Effector CD4-positive, alpha-beta T cell (primary cell): Measurements from ENCODE around the gene TGFB1I1.
A peak's percentile ranks its signal among the peaks of the same experiment; 100 is the strongest.
"Not testable (repeated sequence)": the region's sequence is repeated elsewhere in the genome, so short reads cannot be mapped to it uniquely, and the experiment has no call there.

Experiments
- DNase-seq: peaks from one replicate; pipeline ENCODE4 v3.0.0-alpha.2; 2020

TGFB1I1 gene

DNA sequence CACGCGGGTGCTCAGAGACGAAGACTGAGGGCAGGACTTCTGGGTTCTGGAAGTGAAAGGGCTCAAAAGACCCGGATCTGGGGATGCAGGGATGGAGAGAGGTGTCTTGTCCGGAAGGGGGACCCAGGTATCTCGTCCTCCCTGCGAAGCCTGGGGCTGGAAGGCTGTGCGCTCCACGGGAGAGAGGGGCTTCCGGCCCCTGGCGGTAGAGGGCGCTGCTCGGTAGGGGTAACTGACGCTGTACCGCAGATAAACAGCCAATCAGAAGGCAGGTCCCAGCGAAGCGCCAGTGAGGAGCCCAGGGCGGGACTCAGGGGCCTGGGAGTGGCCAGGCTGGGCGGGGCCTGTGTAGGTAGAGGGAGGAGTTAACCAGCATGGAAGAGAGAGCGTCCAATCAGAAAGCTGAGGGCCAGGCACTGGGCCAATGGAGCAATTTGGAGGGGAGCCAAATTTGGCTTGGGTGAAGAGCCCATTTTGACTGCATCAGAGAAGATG, 804 bp downstream of the TGFB1I1 start:
- no peak for DNase-seq

DNA sequence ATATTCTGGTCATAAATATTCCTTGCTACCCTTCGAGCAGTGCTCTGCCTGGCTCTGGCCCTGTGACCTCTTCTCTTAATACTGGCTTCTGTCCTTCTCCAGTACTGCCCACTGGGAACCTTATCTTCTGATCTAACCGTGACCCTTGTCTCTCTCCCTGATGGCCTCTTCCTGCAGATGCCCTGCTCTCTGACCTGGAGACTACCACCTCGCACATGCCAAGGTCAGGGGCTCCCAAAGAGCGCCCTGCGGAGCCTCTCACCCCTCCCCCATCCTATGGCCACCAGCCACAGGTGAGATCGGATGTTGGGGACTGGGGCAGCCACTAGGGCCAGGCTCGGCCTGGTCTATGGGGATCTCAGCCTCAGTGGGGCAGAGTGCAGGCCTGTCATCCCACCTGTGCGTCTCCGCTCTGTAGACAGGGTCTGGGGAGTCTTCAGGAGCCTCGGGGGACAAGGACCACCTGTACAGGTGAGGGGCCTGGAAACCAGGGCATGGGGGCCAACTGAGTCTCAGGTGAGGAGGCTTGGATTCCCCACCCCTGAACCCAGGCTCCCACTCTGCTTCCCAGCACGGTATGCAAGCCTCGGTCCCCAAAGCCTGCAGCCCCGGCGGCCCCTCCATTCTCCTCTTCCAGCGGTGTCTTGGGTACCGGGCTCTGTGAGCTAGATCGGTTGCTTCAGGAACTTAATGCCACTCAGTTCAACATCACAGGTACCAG, 1.5 kb downstream of the TGFB1I1 start:
- DNase-seq: no peak

DNA sequence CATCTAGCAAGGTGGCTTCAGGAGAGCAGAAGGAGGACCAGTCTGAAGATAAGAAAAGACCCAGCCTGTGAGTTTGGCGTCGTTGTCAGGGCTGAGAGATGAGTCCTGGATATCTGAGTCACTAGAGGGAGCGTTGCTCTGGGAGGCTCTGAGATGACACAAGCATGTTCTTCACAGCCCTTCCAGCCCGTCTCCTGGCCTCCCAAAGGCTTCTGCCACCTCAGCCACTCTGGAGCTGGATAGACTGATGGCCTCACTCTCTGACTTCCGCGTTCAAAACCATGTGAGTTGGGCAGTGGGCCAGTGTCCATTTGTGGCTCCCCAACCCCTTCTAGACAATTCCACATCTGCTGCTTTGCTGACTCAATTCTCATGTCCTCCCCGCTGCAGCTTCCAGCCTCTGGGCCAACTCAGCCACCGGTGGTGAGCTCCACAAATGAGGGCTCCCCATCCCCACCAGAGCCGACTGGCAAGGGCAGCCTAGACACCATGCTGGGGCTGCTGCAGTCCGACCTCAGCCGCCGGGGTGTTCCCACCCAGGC, 2.3 kb downstream of the TGFB1I1 start:
- no peak for DNase-seq

DNA sequence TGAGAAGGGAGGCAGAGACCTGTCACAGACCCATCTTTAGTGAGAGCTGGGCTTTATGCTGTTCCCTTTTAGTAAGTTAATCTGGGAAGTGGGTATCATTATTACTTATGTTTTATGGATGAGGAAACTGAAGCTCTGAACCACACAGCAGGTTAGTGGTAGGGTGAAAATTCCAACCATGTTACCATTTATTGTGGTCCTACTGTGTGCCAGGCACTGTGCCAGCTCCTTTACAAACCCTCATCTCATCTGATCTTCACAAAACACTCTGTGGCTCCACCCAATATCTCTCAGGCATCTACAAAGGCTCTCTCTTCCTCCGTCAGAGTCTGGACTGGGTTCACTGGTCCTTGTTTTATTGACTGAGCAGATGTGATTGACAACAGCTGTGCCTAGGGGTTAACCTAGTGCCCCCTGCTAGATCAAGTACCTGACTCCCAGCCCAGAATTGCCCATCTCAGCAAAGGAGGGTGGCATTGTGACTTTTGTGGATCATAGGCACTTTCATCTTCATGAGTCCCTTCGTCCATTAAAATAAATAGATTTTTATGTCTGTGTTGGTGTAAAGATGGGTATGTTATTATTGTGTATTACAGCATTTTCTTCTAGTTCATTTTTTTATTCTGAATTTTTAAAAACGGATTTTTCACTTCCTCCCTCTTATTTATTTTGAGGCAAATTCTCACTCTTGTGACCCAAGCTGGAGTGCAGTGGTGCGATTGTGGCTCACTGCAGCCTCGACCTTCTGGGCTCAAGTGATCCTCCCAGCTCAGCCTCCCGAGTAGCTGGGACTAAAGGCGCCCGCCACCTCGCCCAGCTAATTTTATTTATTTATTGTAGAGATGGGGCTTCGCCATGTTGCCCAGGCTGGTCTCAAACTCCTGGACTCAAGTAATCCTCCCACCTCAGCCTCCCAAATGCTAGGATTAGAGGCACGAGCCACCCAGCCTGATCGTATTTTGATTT, 3.1 kb downstream of the TGFB1I1 start:
- DNase-seq: no peak

DNA sequence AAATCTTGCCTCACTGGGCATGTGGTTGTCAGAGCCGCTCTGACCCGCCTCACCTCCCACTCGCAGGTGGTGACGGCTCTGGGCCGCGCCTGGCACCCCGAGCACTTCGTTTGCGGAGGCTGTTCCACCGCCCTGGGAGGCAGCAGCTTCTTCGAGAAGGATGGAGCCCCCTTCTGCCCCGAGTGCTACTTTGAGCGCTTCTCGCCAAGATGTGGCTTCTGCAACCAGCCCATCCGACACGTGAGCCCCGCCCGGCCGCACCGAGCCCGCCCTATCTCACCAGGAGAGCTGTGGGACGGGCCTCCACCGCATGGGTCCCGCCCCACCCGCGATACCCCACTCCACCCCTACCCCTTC, 4.0 kb downstream of the TGFB1I1 start:
- DNase-seq: no peak

DNA sequence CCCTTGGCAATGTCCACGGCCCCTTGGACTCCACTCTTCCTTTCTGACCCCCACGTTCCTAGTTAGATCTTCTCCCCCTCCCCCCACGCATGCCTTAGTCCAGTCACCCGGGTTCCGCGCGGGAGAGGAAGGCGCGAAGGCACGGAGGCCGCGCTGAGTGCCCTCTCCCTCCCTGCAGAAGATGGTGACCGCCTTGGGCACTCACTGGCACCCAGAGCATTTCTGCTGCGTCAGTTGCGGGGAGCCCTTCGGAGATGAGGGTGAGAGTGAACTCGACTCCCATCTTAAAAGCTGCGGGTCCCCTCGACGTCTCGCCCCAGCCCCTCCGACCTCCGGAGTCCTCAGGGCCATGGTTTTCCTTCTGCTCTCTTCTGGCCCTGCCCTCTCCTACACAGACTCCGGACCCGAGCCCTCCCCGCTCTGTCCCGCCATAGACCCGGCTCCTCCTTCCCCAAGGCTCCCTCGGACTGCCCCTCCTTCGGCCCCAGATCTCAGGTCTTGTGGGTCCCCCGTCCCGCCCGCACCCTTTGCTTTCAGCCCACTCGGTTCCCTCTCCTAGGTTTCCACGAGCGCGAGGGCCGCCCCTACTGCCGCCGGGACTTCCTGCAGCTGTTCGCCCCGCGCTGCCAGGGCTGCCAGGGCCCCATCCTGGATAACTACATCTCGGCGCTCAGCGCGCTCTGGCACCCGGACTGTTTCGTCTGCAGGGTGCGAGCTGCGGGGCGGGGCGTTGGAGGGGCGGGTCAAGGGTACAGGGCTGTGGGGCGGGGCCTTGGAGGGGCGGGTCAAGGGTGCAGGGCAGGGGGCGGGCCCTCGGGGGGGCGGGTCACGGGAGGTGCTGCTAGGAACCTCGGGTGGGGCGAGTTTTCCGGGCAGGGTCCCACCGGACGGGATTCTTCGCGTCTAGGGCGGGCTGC, 4.6 kb downstream of the TGFB1I1 start:
- peak; percentile 77 for DNase-seq

DNA sequence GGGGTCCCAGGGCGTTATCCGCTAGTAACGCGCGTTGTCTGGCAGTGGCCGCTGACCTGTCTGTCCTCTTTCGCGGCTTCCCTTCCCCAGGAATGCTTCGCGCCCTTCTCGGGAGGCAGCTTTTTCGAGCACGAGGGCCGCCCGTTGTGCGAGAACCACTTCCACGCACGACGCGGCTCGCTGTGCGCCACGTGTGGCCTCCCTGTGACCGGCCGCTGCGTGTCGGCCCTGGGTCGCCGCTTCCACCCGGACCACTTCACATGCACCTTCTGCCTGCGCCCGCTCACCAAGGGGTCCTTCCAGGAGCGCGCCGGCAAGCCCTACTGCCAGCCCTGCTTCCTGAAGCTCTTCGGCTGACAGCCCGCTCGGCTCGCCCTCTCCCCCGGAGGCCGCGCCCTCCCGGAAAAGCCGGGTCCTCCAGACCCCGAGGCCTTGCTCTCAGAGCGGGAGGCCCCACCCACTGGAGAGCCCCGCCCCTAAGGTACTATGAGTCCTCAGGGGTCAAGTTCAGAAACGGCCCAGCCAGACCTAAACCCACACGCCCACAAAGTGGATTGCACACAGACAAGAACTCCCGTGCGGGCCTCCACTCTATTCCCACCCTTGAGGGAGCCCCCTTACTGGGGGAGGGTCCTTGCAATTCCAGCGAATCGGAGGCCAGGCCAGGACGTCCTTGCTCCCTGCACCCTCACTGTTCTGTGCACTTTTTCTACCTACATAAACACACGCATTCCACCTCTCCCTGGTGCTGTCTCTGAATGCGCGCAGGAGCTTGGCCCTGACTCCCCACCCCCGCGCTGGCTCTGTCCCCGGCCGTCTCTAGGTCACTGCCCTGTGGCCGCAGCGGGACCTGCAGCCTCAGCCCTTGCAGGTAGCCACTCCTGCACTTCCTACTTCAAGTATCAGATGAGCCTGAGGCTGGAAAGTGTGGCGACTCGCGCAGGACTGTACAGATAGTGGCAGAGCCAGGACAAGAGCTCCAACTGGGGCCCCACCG, 5.6 kb downstream of the TGFB1I1 start:
- DNase-seq: no peak

DNA sequence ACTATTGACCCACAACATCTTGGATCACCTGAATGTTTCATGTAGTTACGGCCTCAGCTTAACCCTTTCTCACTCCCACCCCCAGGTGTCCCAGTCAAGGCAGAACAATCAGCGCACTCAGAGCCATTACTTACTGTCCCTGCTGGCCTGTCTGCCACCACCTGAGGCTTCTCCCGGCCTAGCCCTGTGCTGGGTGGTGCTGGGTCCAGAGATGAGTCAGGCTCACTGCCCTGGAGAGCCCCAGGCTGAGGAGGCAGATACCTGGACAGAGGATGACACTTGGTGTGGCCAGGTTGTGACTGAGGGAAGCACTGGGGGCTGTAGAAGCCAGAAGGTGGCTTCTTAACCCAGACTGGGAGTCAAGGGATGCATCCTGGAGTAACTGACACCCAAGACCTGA, 7.0 kb downstream of the TGFB1I1 start:
- no peak for DNase-seq

DNA sequence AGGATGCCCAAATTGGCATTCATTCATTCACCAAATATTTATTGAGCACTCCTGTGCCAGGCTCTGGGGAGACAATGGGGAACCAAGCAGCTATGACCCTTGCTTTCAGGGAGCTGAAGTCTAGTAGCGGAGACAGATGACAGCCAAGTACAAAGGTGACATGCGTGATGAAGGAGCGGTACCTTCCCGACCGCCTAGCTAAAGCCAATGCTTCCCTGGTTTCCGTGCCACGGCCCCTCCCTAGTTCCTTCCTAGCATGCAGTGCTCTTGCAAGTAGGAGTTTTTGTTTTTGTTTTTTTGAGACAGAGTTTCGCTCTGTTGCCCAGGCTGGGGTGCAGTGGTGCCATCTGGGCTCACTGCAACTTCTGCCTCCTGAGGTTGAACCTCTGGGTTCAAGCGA, 7.8 kb downstream of the TGFB1I1 start:
- DNase-seq: no peak

DNA sequence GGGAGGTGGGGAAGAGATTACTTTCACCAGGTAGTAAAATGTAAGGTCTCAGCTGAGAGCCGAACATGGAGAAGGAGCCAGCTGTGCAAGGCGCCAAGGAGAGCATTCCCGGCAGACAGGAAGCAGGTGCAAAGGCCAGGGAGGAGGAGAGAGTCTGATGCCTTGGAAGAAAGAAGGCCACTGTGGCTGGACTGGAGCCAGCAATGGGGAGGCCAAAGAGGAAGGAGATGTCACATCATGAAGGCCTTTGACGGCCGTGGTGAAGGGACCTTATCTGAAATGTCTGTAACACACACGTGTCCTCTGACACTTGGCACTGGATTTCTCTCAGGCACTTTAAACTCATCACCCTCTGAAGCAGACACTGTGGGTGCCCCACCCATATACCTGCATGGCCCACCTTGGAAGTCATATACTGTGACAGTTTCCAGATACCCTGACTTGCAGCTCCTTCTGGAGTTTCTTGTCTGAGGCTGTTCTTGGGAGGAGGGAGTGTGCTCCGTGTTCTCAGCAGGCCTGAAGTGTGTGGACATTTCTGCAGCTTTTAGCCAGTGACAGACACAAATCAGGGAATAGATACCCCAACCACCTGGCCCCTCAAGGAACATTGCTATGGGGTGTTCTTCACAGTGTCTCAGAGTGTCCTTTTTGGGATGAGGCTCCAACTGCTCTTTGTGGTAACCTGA, 9.0 kb downstream of the TGFB1I1 start:
- DNase-seq: no peak

DNA sequence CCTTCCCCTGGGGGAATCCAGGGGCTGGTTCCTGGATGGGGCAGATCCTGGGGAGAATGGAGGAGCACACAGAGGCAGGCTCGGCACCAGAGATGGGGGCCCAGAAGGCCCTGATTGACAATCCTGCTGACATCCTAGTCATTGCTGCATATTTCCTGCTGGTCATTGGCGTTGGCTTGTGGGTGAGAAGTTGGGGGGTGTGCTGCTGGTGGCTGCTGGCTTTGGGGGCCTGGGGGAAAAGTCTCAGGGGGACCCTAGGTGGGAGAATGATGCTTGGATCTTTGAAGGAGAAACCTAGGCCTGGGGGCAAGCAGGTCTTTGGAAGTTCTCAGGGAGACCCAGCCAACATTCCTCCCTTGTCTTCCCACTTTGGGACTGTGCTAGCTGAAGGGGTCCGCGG, 11.1 kb downstream of the TGFB1I1 start, which contains the start of gene SLC5A2:
SLC5A2 (plus strand) TSS at position 43 of the 400 bp plus-strand sequence; CDS start at position 57, 14 bp downstream.
- DNase-seq: no peak

DNA sequence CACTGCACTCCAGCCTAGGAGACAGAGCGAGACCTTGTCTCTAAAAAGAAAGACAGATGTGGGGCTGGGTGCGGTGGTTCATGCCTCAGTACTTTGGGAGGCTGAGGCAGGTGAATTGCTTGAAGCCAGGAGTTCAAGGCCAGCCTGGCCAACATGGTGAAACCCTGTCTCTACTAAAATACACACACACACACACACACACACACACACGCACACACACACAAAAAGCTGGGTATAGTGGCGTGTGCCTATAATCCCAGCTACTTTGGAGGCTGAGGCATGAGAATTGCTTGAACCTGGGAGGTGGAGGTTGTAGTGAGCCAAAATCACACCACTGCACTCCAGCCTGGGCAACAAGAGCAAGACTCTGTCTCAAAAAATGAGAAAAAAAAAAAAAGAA, 12.1 kb downstream of the TGFB1I1 start:
- DNase-seq: not testable (repeated sequence)

DNA sequence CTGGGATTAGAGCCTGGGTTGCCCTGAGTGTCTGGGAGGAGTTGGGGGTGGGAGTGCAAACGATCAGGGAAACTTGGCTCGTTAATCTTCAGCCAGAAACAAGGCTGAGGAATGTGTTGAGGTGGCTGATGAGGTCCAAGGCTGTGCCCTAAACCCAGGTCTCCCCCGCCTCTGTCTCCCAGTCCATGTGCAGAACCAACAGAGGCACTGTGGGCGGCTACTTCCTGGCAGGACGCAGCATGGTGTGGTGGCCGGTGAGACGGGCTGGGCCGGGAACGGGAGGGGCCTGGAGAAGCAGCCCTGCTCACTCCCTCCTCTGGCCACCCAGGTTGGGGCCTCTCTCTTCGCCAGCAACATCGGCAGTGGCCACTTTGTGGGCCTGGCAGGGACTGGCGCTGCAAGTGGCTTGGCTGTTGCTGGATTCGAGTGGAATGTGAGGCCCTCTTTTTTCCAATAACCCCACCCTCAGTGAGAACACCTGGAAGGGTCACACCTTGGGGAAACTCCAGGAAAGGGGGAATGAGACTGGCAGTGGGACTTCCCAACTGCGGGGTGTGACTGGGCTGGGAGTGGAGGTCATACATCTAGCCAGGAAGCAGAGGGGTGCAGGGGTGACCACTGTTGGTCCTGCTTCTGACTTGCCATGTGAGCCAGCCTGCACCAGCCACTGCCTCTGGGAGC, 12.7 kb downstream of the TGFB1I1 start:
- no peak for DNase-seq

DNA sequence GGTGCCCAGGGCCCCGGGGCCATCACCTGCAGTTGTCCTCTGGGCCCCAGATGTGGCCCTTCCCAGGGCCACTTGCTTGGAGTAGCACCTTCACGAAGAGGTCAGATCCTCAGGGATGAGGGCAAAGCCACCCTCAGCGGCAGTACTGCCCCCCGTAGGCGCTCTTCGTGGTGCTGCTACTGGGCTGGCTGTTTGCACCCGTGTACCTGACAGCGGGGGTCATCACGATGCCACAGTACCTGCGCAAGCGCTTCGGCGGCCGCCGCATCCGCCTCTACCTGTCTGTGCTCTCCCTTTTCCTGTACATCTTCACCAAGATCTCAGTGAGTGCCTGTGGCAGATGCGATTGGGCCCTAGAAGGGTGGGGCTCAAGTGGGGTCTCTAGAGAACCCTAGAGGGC, 13.6 kb downstream of the TGFB1I1 start:
- DNase-seq: no peak

DNA sequence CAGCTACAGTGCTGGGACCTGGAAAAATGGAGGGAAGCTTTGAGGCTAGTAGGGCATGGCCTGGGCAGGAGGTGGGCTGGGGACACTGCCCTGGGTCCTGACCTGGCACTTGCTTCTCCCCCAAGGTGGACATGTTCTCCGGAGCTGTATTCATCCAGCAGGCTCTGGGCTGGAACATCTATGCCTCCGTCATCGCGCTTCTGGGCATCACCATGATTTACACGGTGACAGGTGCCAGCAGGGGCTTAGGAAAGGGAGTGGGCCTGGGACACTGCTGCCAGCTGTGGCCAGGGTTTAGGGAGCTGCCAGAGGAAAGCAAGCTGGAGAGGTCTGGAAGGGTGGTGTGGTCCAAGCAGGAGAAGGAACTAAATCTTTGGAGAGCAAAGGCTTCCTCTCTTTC, 14.1 kb downstream of the TGFB1I1 start:
- DNase-seq: no peak

DNA sequence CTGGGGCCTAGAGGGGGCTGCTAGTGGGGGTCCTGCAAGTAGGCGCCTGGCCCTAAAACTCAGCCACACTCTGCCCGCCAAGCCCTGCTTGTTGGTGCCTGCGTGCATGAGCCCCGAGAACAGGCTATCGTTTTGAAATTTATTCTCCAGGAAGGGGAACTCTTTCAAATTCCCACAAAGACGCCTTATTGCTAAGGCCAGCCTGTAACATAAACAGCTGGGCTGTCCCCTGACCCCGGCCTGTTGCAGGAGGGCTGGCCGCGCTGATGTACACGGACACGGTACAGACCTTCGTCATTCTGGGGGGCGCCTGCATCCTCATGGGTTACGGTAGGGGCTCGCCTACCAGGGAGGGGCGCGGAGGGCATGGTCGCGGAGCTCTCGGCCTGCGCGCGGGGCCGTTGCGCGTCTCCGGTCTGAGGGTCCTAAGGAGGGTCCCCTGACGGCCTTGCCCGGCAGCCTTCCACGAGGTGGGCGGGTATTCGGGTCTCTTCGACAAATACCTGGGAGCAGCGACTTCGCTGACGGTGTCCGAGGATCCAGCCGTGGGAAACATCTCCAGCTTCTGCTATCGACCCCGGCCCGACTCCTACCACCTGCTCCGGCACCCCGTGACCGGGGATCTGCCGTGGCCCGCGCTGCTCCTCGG, 15.2 kb downstream of the TGFB1I1 start:
- DNase-seq: no peak

DNA sequence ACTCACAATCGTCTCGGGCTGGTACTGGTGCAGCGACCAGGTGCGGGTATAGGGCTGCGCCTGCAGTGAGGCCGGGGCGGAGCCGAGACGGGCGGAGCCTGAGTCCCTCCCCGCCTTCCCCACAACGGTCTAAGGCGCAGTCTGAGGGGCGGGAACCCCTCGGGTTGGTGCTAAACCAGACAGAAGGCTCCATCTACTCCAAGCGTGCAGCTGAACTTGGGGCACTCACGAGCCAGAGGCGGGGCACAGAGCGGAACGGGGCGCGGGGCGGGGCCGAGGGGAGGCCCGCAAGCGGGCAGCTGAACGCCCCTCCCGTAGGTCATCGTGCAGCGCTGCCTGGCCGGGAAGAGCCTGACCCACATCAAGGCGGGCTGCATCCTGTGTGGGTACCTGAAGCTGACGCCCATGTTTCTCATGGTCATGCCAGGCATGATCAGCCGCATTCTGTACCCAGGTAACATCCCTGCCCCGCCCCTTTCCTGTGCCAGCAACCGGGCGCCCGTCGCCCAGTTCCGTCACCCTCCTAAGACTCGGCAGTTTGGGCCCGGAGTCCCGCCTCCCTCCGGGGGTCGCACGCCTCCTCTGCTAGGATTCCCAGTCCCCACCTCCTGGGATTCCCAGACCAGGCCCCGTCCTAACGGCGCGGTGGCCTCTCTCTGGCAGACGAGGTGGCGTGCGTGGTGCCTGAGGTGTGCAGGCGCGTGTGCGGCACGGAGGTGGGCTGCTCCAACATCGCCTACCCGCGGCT, 15.9 kb downstream of the TGFB1I1 start:
- peak; percentile 78 for DNase-seq

DNA sequence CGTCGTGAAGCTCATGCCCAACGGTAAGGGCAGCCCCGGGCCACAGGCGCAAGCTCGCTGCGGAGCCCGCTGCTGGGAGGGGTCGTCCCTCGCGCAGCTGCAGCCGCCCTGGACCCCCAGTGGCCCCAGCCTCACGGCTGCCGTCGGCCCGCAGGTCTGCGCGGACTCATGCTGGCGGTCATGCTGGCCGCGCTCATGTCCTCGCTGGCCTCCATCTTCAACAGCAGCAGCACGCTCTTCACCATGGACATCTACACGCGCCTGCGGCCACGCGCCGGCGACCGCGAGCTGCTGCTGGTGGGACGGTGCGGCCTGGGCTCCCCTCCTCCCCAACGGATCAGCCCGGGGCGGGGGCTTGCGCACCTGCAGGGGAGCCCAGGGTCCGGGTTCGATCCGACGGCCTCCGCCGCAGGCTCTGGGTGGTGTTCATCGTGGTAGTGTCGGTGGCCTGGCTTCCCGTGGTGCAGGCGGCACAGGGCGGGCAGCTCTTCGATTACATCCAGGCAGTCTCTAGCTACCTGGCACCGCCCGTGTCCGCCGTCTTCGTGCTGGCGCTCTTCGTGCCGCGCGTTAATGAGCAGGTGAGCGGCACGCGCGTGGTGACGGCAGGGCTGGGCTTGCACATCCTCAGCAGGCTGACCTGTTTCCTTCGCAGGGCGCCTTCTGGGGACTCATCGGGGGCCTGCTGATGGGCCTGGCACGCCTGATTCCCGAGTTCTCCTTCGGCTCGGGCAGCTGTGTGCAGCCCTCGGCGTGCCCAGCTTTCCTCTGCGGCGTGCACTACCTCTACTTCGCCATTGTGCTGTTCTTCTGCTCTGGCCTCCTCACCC, 16.7 kb downstream of the TGFB1I1 start:
- DNase-seq: no peak
